GM18909 (cell line): ENCODE data around the gene GPR27.

Source experiments
- ATAC-seq: cut with Tn5 transposase; IDR thresholded peaks from one replicate; pipeline ENCODE4 v1.9.1; 2021; ENCODE audit warnings: mild to moderate bottlenecking; ENCODE audit not compliant: unreplicated experiment, poor library complexity

Gene GPR27

GRCh38 chr3:71784201-71784913 is 30.7 kb downstream of the GPR27 start:
- ATAC-seq = no peak

- no peak for ATAC-seq
These were observed 31.4 kb downstream of the GPR27 start, which contains the start of gene PROK2 for GRCh38 chr3:71784914-71785531. Gene PROK2 (minus strand): TSS chr3:71785148. CDS start chr3:71785052, 96 bp downstream.

GRCh38 chr3:71785532-71786216 is 32.0 kb downstream of the GPR27 start:
- no peak for ATAC-seq

DNA sequence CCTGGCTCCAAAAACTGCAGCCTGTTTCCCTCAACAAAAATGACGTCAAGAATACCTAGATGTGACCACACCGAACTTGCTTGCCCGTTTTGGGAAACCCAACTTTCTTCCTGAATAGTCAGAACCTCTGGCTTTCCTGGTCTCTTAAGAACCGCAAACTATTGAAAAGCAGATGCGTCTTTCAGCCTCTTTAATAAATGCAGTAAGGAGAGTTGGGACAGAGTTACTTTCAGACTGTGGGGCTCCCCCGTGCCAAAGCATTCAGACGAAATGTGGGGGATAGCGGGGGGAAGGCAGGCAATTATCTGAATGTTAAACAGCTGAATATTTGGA is 32.5 kb downstream of the GPR27 start:
- no peak for ATAC-seq

DNA sequence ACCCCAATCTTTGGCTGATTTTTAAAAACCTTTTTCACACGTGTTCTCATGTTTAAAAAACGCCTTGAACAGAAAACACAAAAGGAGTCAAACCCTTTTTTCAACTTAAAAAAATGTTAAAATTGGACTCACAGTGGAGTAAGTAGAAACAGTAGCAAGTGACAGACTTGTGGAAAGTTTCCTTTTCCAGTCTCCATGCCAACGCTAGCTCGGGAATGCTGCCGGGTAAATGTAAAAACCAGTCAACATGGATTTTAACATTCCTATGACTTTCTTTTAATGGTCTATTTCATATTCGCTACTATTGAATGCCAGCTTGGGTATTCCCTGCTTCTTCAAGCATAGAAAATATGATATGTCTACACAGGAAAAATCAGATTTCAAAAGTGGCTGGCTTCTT is 32.9 kb downstream of the GPR27 start:
- ATAC-seq = no peak

DNA sequence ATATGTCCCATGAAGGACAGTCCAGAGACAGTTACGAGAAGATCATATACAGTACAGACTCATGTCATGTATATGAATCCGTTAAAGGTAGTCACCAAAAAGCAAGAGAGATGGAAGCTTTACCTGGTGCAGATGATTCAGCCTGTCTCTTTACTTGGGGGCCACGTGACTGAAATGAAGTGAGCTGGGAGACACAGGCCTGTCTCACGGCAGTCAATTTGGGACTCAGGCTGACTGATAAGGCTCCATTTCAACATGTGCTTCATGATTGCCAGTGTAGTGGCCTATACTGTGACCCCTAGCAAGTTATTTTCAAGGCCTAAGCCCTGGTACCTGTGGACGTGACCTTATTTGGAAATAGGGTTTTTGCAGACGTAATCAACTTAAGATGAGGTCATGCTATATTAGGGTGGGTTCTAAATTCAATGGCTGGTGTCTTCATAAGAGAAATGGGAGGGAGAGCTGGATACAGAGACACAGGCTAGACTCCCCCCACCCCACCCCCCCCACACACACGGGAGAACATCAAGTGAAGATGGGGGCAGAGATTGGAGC is 34.3 kb downstream of the GPR27 start:
- ATAC-seq = no peak

- no peak for ATAC-seq
These were observed 36.3 kb downstream of the GPR27 start for GRCh38 chr3:71789922-71790321.

DNA sequence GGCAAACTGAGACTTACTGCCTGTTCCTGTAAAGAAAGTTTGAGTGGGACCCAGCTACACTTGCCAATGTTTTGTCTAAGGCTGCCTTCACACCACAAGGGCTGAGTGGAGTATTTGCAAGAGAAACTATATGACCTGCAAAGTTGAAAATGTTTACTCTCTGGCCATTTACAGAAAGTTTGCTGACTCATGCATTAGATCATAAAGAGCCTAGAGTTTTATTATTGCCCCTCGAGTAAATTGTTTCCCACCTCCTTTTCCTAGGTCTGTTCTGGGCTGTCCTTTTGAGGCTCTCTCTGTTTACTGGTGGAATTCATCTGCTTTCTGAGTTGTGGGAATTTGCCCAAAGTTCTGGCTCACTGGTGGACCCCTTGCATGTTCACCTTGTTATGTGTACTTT is 38.0 kb downstream of the GPR27 start:
- no peak for ATAC-seq

- ATAC-seq = no peak
These were observed 42.6 kb downstream of the GPR27 start for GRCh38 chr3:71796290-71796689.

DNA sequence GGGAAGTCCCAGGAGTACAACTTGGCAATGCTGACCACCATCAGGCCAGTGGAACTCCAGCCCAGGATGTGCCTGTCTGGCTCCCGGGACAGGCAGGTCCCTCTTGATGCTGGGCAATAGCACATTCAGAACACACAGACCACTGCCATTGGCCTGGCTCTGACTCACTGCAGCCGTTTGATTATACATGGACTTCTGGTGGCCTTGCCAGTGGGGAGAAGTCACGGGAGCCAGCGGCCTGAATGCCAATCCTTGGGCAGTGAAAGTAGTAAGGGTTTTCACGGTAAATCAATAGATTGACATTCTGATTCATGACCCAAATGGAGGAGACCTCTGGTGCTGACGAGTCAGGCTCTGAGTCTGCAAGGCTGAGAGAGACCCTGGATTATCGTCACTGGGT is 43.8 kb downstream of the GPR27 start:
- ATAC-seq = no peak

DNA sequence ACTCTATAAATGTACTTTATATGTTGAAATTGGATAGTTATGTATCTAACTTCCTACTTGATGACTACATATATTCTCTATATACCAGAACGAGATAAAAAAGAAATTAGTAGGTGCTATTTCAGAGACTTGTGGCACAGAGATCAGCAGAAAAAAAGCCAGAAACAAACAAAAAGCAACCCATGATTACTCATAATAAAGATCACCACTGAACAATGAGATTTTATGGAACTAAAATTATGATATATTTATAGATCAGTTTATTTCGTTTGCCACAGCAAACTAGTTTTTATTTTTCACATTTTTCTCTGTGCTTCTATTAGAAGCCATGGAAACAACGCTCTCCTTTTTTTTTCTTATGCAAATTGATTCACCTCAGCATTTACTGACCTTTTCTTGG is 46.4 kb downstream of the GPR27 start:
- ATAC-seq = no peak

- ATAC-seq = no peak
These were observed 48.3 kb downstream of the GPR27 start for GRCh38 chr3:71801986-71802385.

- no peak for ATAC-seq
These were observed 49.6 kb downstream of the GPR27 start for GRCh38 chr3:71803248-71803647.

GRCh38 chr3:71805199-71805598 is 51.5 kb downstream of the GPR27 start:
- no peak for ATAC-seq

DNA sequence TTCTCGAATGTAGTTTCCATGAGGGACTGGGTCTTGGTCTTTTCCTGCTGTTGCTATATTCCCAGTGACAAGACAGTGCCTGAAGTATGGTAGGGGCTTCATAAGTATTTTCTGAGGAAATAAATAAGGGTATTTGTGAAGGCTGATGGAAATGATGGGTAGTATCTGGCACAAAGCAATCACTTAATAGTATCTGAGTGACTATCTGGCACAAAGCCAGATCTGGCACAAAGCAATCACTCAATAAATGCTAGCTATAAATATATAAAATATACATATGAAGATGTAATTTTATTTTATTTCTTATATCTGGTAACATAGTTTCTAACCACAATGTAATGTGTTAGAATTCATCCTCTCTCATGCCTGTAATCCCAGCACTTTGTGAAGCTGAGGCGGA is 52.0 kb downstream of the GPR27 start:
- ATAC-seq = no peak
